GM12891 (cell line): ENCODE results near the gene RIMS4.

Experiments
- PAX5 ChIP-seq: IDR thresholded peaks from 2 replicates; pipeline ENCODE4 v1.6.1; 2011; ENCODE audit warnings: low read length, moderate library complexity, mild to moderate bottlenecking; ENCODE audit not compliant: insufficient read depth, severe bottlenecking
- POLR2A ChIP-seq: IDR thresholded peaks from 2 replicates; pipeline ENCODE4 v1.6.1; 2011; ENCODE audit warnings: low read depth, low read length, control low read depth
- POLR2AphosphoS5 ChIP-seq: IDR thresholded peaks from 2 replicates; pipeline ENCODE4 v1.6.1; 2011; ENCODE audit warnings: low read depth, low read length, control low read depth
- SPI1 ChIP-seq: IDR thresholded peaks from 2 replicates; pipeline ENCODE4 v1.6.1; 2011; ENCODE audit warnings: low read depth, low read length, control low read depth
- TAF1 ChIP-seq: IDR thresholded peaks from 2 replicates; pipeline ENCODE4 v1.6.1; 2011; ENCODE audit warnings: low read depth, low read length, control low read depth

DNA sequence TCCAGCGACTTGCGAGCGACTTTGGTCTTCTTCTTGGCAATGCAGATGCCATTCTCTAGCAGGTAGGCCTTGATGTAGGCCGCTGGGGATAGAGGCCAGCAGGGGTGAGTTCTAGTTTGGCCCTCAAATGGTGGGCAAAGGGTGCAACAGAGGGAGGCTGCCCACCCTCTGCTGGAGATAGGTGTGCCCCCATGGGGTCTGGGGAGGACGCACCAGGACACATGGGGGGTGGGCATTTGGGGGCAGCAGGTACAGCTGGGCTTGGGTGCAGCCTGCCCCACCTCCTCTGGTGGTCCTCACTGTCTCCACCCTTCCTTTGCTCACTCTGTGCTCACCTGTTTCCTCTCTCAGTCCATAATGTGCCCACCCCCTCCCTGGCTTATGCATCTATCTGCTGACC, 53.4 kb downstream of the RIMS4 start:
- TF ChIP-seq POLR2A (no peak), POLR2AphosphoS5 (no peak), TAF1 (no peak), SPI1 (no peak), PAX5 (no peak)
